ENCODE measurements around the gene DCAF7.

The DCAF7 gene

GRCh38 chr17:63515426-63515825 lies 34.9 kb upstream of the DCAF7 start:
- Histone ChIP-seq H3K36me3 (ENCODE audit: insufficient read depth, low read depth, low read length) (no peaks in the 10 kb centered on the region), H3K9me3 (ENCODE audit: insufficient read depth, low read depth, low read length) (no peaks in the 10 kb centered on the region), H3K9ac (ENCODE audit: low read depth, low read length) (no peak overlapping the region), H3K4me3 (ENCODE audit: low read length) (no peak overlapping the region), H3K4me1 (ENCODE audit: insufficient read depth, low read length) (peaks cover 3% of the 10 kb centered on the region; the same call in 1 of the 2 replicates), H3K27ac (ENCODE audit: low read length) (no peak overlapping the region), H3K27me3 (ENCODE audit: insufficient read depth, low read length) (no peaks in the 10 kb centered on the region; the same call in 1 of the 2 replicates)

- no peaks in the 10 kb centered on the region; the same call in 1 of the 2 replicates for H3K27me3 ChIP-seq (ENCODE audit: insufficient read depth, low read length)
- peaks cover 4% of the 10 kb centered on the region; the same call in 1 of the 2 replicates for H3K4me1 ChIP-seq (ENCODE audit: insufficient read depth, low read length)
- H3K36me3 ChIP-seq (ENCODE audit: insufficient read depth, low read depth, low read length) = no peaks in the 10 kb centered on the region
- no peak overlapping the region for H3K27ac ChIP-seq (ENCODE audit: low read length)
- no peaks in the 10 kb centered on the region for H3K9me3 ChIP-seq (ENCODE audit: insufficient read depth, low read depth, low read length)
- no peak overlapping the region for H3K9ac ChIP-seq (ENCODE audit: low read depth, low read length)
- H3K4me3 ChIP-seq (ENCODE audit: low read length) = no peak overlapping the region
These were observed 33.1 kb upstream of the DCAF7 start for GRCh38 chr17:63516910-63517824.

- no peak overlapping the region for H3K27ac ChIP-seq (ENCODE audit: low read length)
- no peaks in the 10 kb centered on the region; the same call in 1 of the 2 replicates for H3K27me3 ChIP-seq (ENCODE audit: insufficient read depth, low read length)
- H3K4me3 ChIP-seq (ENCODE audit: low read length) = no peak overlapping the region
- H3K9me3 ChIP-seq (ENCODE audit: insufficient read depth, low read depth, low read length) = no peaks in the 10 kb centered on the region
- H3K36me3 ChIP-seq (ENCODE audit: insufficient read depth, low read depth, low read length) = no peaks in the 10 kb centered on the region
- peaks cover 4% of the 10 kb centered on the region; the same call in 1 of the 2 replicates for H3K4me1 ChIP-seq (ENCODE audit: insufficient read depth, low read length)
- no peak overlapping the region for H3K9ac ChIP-seq (ENCODE audit: low read depth, low read length)
These were observed 32.3 kb upstream of the DCAF7 start for GRCh38 chr17:63517825-63518534.

- Histone ChIP-seq H3K4me1 (ENCODE audit: insufficient read depth, low read length) (peaks cover 4% of the 10 kb centered on the region; the same call in 1 of the 2 replicates), H3K27ac (ENCODE audit: low read length) (no peak overlapping the region), H3K4me3 (ENCODE audit: low read length) (no peak overlapping the region)
These were observed 31.0 kb upstream of the DCAF7 start for GRCh38 chr17:63519116-63519881.

GRCh38 chr17:63519972-63520882 lies 30.1 kb upstream of the DCAF7 start:
- peaks cover 18% of the 10 kb centered on the region for H3K27me3 ChIP-seq (ENCODE audit: insufficient read depth, low read length)
- no peak overlapping the region for H3K27ac ChIP-seq (ENCODE audit: low read length)
- no peak overlapping the region for H3K4me3 ChIP-seq (ENCODE audit: low read length)
- peaks cover 4% of the 10 kb centered on the region; the same call in 1 of the 2 replicates for H3K4me1 ChIP-seq (ENCODE audit: insufficient read depth, low read length)
- no peaks in the 10 kb centered on the region for H3K9me3 ChIP-seq (ENCODE audit: insufficient read depth, low read depth, low read length)
- no peaks in the 10 kb centered on the region for H3K36me3 ChIP-seq (ENCODE audit: insufficient read depth, low read depth, low read length)
- no peak overlapping the region for H3K9ac ChIP-seq (ENCODE audit: low read depth, low read length)

More at GRCh38 chr17:63519116-63519881, 31.0 kb upstream of the DCAF7 start:
- H3K9me3 ChIP-seq (ENCODE audit: insufficient read depth, low read depth, low read length) = no peaks in the 10 kb centered on the region
- H3K36me3 ChIP-seq (ENCODE audit: insufficient read depth, low read depth, low read length) = no peaks in the 10 kb centered on the region
- H3K9ac ChIP-seq (ENCODE audit: low read depth, low read length) = no peak overlapping the region
- H3K27me3 ChIP-seq (ENCODE audit: insufficient read depth, low read length) = peaks cover 9% of the 10 kb centered on the region

GRCh38 chr17:63523253-63523855 lies 26.9 kb upstream of the DCAF7 start, which contains the start of gene KCNH6:
Gene KCNH6, plus strand, starts transcription at chr17:63523358. Its CDS starts 56 bp downstream, at chr17:63523414.
- Histone ChIP-seq H3K9ac (ENCODE audit: low read depth, low read length) (peak within 1 kb of the TSS; percentile 7; the same call in 1 of the 2 replicates), H3K4me3 (ENCODE audit: low read length) (peak within 1 kb of the TSS; percentile 62), H3K27ac (ENCODE audit: low read length) (no peak within 1 kb of the TSS), H3K9me3 (ENCODE audit: insufficient read depth, low read depth, low read length) (no peaks in the 10 kb centered on the region), H3K4me1 (ENCODE audit: insufficient read depth, low read length) (peaks cover 4% of the 10 kb centered on the region; the same call in 1 of the 2 replicates), H3K27me3 (ENCODE audit: insufficient read depth, low read length) (peaks cover 22% of the 10 kb centered on the region), H3K36me3 (ENCODE audit: insufficient read depth, low read depth, low read length) (no peaks in the 10 kb centered on the region)

- Histone ChIP-seq H3K9me3 (ENCODE audit: insufficient read depth, low read depth, low read length) (no peaks in the 10 kb centered on the region), H3K36me3 (ENCODE audit: insufficient read depth, low read depth, low read length) (no peaks in the 10 kb centered on the region), H3K4me1 (ENCODE audit: insufficient read depth, low read length) (peaks cover 4% of the 10 kb centered on the region; the same call in 1 of the 2 replicates), H3K27ac (ENCODE audit: low read length) (no peak overlapping the region), H3K4me3 (ENCODE audit: low read length) (no peak overlapping the region), H3K9ac (ENCODE audit: low read depth, low read length) (no peak overlapping the region), H3K27me3 (ENCODE audit: insufficient read depth, low read length) (peaks cover 22% of the 10 kb centered on the region)
These were observed 26.2 kb upstream of the DCAF7 start for GRCh38 chr17:63524051-63524450.

GRCh38 chr17:63525190-63525946 lies 24.9 kb upstream of the DCAF7 start:
- Histone ChIP-seq H3K27ac (ENCODE audit: low read length) (no peak overlapping the region), H3K27me3 (ENCODE audit: insufficient read depth, low read length) (peaks cover 22% of the 10 kb centered on the region), H3K9me3 (ENCODE audit: insufficient read depth, low read depth, low read length) (no peaks in the 10 kb centered on the region), H3K9ac (ENCODE audit: low read depth, low read length) (no peak overlapping the region), H3K4me3 (ENCODE audit: low read length) (no peak overlapping the region), H3K36me3 (ENCODE audit: insufficient read depth, low read depth, low read length) (no peaks in the 10 kb centered on the region), H3K4me1 (ENCODE audit: insufficient read depth, low read length) (peaks cover 2% of the 10 kb centered on the region; the same call in 1 of the 2 replicates)

- Histone ChIP-seq H3K27me3 (ENCODE audit: insufficient read depth, low read length) (peaks cover 22% of the 10 kb centered on the region), H3K27ac (ENCODE audit: low read length) (no peak overlapping the region), H3K4me1 (ENCODE audit: insufficient read depth, low read length) (no peaks in the 10 kb centered on the region; the same call in 1 of the 2 replicates), H3K9ac (ENCODE audit: low read depth, low read length) (no peak overlapping the region), H3K4me3 (ENCODE audit: low read length) (no peak overlapping the region), H3K9me3 (ENCODE audit: insufficient read depth, low read depth, low read length) (no peaks in the 10 kb centered on the region), H3K36me3 (ENCODE audit: insufficient read depth, low read depth, low read length) (no peaks in the 10 kb centered on the region)
These were observed 23.4 kb upstream of the DCAF7 start for GRCh38 chr17:63526861-63527260.

GRCh38 chr17:63528183-63528582 lies 22.1 kb upstream of the DCAF7 start:
- H3K27ac ChIP-seq (ENCODE audit: low read length) = no peak overlapping the region
- no peaks in the 10 kb centered on the region for H3K36me3 ChIP-seq (ENCODE audit: insufficient read depth, low read depth, low read length)
- no peaks in the 10 kb centered on the region for H3K9me3 ChIP-seq (ENCODE audit: insufficient read depth, low read depth, low read length)
- peaks cover 22% of the 10 kb centered on the region for H3K27me3 ChIP-seq (ENCODE audit: insufficient read depth, low read length)
- no peak overlapping the region for H3K4me3 ChIP-seq (ENCODE audit: low read length)
- H3K4me1 ChIP-seq (ENCODE audit: insufficient read depth, low read length) = peaks cover 6% of the 10 kb centered on the region; the same call in 1 of the 2 replicates
- no peak overlapping the region for H3K9ac ChIP-seq (ENCODE audit: low read depth, low read length)

All from iPS-20b (cell line).